Activated gamma-delta T cell treated with Interleukin-2 at 50 U/mL for 16 hours (primary cell): ENCODE measurements around the gene UPF1.
A peak's percentile ranks its signal among the peaks of the same experiment; 100 is the strongest.
"Not testable (repeated sequence)": the region's sequence is repeated elsewhere in the genome, so short reads cannot be mapped to it uniquely, and the experiment has no call there.

Experiments used
- DNase-seq: peaks from one replicate; pipeline ENCODE4 v3.0.0-alpha.2; 2020

Gene UPF1

DNA sequence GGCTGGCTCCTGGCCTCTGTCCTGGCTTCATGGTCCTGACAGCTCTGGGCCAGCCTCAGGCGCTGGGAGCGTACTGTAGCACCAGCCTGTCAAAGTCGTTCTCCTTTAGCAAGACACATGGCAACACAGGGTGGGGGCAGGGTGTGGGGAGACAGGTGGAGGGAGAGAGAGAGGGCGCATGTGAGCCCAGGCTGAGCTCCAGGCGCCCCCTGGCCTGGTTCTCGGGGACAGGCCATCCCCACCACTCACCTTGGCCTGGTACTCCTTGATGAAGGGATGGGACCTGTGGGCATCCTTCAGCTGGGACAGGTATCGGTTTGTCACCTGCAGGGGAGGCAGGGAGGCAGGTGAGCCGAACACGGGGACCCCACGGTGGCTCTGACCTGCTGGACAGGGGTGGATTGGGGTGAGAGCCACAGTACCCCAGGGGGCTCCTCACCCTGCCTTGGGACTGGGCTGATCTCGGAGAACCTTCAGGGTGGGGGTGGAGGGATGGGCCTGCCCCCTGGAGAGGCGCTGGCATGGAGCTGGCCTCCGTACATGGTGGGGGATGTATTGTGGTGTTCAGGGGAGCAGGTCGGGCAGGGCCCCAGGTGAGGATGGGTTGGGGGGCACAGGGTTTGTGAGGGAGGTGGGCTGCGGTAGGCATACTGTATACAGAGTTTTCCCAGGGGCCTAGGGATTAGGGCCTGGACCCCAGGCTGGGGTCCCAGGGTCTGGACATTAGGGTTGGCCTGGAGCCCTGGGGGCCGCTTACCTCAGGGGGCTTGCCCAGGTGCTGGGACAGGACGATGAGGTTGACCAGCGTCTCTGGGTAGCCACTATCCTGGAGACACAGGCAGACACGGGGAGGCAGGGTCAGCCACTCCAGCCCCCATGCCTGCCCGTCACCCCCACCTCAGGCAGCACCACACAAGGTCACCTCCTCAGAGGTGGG, 68.1 kb downstream of the UPF1 start:
- DNase-seq: no peak

GRCh38 chr19:18900700-18901481, 69.1 kb downstream of the UPF1 start:
- no peak for DNase-seq

DNA sequence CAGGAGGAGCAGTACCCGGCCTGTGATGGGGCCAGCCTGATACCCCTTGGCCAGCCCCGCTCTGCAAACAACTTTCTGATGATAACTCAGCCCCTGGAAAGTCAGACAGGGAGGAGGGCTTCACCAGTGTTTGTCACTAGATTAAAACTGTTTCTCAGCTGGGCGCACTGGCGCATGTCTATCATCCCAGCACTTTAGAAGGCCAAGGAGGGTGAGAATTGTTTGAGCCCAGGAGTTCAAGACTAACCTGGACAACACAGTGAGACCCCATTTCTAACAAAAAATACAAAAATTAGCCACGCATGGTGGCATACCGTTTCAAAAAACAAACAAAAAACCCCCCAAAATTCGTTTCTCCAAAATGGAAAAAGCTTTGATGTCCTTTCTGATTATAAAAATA, 69.7 kb downstream of the UPF1 start:
- DNase-seq: no peak

- not testable (repeated sequence) for DNase-seq
Observed at GRCh38 chr19:18902519-18902918, 70.8 kb downstream of the UPF1 start.

DNA sequence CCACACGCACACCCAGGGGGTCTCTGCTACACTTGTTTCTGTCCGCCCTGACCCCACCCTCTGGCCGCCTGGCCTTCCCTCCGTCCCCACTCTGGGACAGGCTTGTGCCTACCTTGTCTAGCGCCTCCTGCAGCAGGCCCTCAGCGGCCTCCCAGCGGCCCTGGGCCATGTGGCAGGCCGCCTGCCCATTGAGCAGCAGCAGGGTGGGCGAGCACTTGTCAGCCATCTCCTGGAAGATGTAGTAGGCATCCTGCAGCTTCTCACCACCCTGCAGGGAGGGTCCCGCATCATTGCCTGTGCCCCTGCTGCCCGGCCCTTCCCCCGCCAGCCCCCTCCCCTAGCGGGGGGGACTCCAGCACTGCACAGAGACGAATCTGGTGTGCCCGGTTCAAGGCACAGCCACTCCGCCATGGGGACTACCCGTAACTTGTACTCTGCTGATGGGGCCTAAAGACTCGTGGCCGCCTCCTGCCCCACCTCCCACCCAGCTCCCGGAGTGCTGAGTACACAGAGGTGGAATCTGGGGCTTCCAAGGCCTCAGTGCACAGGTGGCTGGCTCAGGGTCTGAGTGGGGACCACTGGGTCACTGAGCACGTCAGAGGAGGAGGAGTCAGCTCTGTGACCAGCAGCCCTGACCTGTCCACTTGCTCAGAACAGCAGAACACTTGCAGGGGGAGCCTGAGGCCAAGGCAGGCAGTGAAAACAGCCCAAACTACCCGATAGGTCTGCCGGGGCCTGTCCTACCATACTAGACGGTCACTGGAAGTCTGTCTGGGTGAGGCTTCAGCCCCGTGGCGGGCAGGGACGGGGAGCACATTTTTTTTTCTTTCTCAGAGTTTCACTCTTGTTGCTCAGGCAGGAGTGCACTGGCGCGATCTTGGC, 71.6 kb downstream of the UPF1 start:
- no peak for DNase-seq

- DNase-seq: no peak
Observed at GRCh38 chr19:18904334-18905057, 72.7 kb downstream of the UPF1 start.

- no peak for DNase-seq
Observed at GRCh38 chr19:18905058-18905456, 73.3 kb downstream of the UPF1 start.

DNA sequence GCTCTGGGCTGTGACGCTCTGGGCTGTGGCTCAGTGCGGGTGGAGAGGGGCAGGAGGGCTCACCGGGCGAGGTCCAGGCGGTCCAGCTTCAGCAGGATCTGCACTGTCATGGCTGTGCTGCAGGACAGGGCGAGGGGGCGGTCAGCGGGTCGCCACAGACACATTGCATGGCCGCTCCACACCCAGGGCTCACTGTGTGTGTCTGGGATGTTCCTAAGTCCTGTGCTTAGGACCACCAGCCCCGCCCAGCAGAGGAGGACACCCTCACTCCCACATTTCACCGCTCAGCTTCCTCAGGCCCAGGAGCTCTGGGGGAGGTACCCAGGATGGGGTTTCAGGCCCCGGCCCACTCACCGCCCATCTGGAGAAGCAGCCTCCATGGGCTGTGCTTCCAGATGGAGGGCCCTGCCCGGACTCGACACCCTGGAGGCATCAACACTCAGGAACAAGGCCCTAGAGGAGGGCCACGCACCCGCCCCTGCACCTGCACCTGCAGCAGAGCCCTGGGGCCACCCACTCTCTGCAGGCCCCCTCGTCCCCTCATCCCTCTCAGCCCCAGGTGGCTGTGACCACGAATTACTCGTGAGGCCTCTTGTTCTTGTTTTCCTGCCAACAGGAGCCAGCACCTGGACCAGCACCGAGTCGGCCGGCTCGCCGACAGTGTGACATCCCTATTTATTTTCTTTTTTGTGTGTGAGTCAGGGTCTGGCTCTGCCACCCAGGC, 73.9 kb downstream of the UPF1 start:
- DNase-seq: no peak

DNA sequence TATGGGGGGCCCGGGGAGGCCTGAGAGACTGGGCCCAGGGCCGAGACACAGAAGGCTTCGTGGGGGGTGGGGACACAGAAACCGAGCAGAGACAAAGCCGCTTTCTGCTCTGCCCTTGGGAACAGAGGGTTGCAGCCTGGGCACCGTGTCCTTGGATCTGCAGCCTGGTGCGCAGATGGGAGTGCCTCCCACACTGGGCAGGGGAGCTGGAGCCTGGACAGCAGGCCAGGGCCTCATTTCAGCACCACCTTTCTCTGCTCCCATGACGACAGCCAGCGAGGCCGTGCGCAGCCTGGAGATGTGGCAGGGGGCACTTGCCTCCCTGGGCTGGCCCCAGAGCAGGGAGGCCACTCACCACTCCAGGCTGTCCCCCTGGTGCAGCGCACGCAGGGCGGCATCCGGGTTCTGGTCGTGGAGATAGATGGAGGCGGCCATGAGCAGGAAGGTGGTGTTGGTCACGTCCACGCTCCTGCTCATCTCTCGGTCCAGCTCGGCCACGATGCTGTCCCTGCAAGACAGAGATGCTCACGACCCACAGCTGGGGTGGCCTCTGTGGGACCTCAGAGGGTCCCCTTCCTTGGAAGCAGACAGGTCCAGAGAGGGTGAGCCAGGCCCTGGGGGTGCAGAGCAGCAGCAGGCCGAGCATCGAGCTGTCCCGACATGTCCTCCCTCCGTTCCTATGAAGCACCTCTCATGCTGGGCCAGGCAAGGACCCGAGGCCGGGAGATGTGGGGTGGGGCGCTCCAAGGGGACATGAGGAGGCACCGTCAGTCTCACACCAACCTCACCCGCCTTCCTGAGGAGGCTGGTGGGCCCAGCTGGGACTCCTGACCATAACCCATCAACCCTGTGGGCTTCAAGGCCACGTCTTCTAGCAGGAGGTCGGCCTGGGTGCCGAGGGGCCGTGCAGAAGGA, 75.1 kb downstream of the UPF1 start:
- no peak for DNase-seq

GRCh38 chr19:18908917-18909619, 77.3 kb downstream of the UPF1 start:
- no peak for DNase-seq

- no peak for DNase-seq
Observed at GRCh38 chr19:18910010-18910409, 78.3 kb downstream of the UPF1 start.

DNA sequence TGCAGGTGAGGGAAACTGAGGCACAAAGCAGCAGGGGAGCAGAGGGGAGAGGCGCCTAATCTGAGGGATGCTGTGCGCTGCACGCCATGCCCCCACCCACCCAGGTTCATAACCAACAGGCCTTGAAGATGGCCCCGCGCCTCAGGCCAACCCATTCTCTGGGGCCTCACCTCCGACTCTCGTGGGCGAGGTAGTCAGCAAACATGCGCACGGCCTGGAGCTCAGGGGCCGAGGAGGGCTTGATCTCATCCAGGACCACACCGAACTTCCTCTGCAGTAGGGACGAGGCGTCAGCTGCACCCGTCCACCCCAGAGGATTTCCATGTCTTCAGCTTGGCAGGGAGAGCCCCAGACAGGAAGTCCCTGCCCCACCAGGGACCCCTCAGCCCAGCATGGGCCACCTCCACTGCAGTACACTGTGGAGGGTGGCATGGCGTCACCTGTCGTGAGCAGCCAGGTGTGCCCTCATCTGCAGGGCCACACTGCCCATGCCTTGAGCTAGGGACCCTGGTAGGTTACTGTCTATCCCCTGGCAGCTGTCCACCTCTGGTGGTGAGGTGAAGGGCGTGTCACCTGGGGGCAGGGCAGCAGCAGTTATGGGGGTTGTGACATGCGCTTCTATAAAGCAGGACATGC, 79.2 kb downstream of the UPF1 start:
- DNase-seq: no peak

- no peak for DNase-seq
Observed at GRCh38 chr19:18912933-18913332, 81.2 kb downstream of the UPF1 start.

DNA sequence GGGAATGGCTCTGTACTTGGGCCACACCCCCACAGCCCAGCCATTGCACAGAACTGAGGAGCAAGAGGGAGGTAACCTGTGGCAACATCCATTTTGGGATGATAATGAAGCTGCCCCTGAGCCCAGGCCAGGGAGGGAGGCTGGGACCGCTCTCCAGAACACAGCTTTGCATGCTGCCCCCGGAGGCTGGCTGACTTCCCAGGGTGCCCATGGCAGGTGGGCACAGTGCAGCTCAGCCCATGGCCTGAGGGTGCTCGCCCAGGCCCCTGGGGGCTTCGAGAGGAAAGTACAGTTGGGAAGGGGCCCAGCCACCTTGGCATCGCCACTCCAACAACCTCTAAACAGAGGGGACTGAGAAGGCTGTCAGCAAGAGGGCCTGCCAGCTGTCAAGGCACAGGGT, 81.7 kb downstream of the UPF1 start:
- no peak for DNase-seq

- DNase-seq: peak; percentile 19
Observed at GRCh38 chr19:18915639-18916038, 83.9 kb downstream of the UPF1 start.

DNA sequence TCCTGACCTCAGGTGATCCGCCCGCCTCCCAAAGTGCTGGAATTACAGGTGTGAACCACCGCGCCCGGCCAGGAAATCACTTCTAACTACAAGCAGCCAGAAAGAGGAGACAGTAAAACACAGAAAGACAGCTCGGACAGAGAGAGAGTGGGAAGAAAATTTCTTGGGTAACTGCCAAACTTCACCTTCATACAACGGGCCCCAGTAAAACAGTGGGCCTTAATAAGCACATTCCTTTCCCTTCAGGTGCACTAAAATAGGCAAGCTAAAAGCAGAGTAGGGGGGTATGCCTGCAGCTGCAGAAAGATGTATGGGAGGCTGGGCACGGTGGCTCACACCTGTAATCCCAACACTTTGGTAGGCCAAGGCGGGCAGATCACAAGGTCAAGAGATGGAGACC, 85.8 kb downstream of the UPF1 start:
- DNase-seq: not testable (repeated sequence)
